Effector memory CD8-positive, alpha-beta T cell (primary cell): ENCODE results near the gene PDZRN3.

Experiments used
- ATAC-seq: fragments of 150-1000 bp; cut with Tn5 transposase; replicated peaks from 2 replicates; pipeline ENCODE4 v1.10.0; 2021; ENCODE audit warnings: mild to moderate bottlenecking, moderate library complexity
- DNase-seq, 3 experiments: peaks; one replicate each; pipeline ENCODE4 v3.0.0; 2021
- H3K27ac Mint-ChIP-seq, 2 donors: one replicate each; pipeline ENCODE4 v1.8.0; 2022; ENCODE audit warnings: mild to moderate bottlenecking in 2 of 2, mixed read lengths in 2 of 2, moderate library complexity in 2 of 2
- H3K27me3 Mint-ChIP-seq, 2 donors: one replicate each; pipeline ENCODE4 v1.8.0; 2022; ENCODE audit warnings: mixed read lengths in 2 of 2
- H3K36me3 Mint-ChIP-seq: one replicate; pipeline ENCODE4 v1.8.0; 2022; ENCODE audit warnings: mild to moderate bottlenecking, moderate library complexity, mixed read lengths; ENCODE audit not compliant: insufficient read depth
- H3K4me1 Mint-ChIP-seq, 2 donors: one replicate each; pipeline ENCODE4 v1.8.0; 2022; ENCODE audit warnings: low read depth in 2 of 2, mixed read lengths in 2 of 2
- H3K4me3 Mint-ChIP-seq, 2 donors: one replicate each; pipeline ENCODE4 v1.8.0; 2022; ENCODE audit warnings: mild to moderate bottlenecking in 2 of 2, mixed read lengths in 2 of 2, moderate library complexity in 2 of 2
- H3K9me3 Mint-ChIP-seq, 2 donors: one replicate each; pipeline ENCODE4 v1.8.0; 2022; ENCODE audit warnings: mixed read lengths in 2 of 2

PDZRN3 gene

GRCh38 chr3:73552700-73553099 is 72.0 kb downstream of the PDZRN3 start:
- ATAC-seq (no peak), DNase-seq (no peak)
- Mint-ChIP-seq H3K9me3 (no peaks in the 10 kb centered on the region), H3K27ac (no peak overlapping the region), H3K27me3 (no peaks in the 10 kb centered on the region), H3K4me3 (no peak overlapping the region), H3K4me1 (no peaks in the 10 kb centered on the region), H3K36me3 (no peaks in the 10 kb centered on the region)

DNA sequence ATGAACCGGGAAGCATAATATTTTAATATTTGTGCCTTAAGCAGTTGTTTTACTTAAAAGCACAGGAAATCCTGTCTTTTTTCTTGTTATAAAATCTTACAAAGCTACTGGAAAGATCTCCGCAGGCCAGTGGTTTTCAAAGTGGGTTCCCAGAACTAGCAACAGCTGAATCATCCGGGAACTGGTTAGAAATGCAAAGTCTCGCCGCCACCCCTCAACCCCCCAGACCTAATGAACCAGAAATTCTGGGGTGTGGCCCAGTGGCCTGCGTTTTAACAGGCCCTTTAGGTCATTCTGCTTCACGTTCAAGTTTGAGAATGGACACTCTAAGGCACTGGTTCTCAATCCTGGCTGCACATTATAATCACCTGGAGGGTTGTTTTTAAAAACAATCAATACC is 74.7 kb downstream of the PDZRN3 start:
- Mint-ChIP-seq H3K4me3 (no peak overlapping the region), H3K9me3 (no peaks in the 10 kb centered on the region), H3K36me3 (no peaks in the 10 kb centered on the region), H3K27me3 (no peaks in the 10 kb centered on the region), H3K4me1 (no peaks in the 10 kb centered on the region), H3K27ac (no peak overlapping the region)
- DNase-seq (no peak), ATAC-seq (no peak)

- Mint-ChIP-seq H3K9me3 (no peaks in the 10 kb centered on the region), H3K4me3 (no peak overlapping the region), H3K4me1 (no peaks in the 10 kb centered on the region), H3K36me3 (no peaks in the 10 kb centered on the region), H3K27ac (no peak overlapping the region), H3K27me3 (no peaks in the 10 kb centered on the region)
- no peak for ATAC-seq
- DNase-seq = no peak
Measured at GRCh38 chr3:73549051-73549600, 75.6 kb downstream of the PDZRN3 start.

DNA sequence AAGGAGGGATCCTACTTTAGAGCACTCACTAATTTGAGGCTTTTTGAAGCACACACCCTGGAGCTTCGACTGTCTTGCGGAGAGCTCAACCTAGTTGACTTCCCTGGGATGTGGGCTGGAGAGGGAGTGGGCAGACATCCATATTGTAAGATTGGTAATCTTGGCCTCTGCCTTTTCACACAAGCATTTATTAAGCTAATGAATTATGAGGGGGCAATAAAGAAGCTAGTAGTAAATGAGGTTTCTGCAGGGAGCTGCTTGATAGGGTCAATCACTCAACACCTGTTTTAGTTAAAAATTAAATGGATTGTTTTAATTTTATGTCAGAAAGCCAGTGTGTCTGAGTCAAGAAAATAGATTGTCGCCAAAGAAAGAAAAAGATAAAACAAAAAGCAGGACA is 76.3 kb downstream of the PDZRN3 start:
- no peaks in the 10 kb centered on the region for H3K9me3 Mint-ChIP-seq
- no peak overlapping the region for H3K27ac Mint-ChIP-seq

DNA sequence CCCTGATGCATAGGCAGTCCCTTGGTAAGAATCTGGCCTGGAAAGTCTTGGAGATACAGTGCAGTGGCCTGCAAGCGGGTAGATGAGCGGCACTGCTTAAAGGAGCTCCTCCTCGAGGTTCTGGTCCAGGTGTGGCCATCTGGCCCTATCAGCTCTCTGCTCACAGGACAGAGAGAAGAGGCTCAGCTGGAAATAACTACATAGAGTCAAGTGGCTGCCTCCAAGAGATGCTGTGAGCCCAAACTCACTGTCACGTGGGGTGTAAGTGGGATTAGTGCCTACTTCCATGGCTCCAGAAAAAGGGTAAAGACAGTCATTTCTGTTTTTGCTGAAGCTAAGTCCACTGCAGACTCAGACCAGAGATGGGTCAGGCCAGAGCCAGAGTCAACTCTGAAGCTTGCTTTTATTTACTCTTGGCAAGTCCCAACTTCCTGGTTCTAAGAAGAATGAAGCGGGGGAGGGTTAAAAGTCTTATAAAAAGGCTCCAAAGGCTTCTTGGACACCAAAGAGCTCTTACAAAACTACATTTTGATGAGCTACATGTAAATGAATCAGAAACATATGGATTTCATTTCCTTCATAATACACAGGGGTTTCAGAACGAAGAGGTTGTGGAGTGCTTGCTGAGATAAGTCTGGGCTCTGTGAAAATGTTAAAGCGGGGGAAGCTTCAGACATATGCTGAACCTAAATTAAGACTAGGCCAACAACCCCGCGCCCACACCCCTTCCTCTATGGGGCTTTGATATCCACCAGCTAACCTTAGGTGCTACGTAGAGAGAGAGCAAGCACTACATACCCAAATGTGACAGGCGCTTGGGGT is 77.1 kb downstream of the PDZRN3 start:
- ATAC-seq (no peak), DNase-seq (no peak)
- H3K4me3 Mint-ChIP-seq = no peak overlapping the region
- no peaks in the 10 kb centered on the region for H3K27me3 Mint-ChIP-seq
- no peak overlapping the region for H3K27ac Mint-ChIP-seq
- H3K36me3 Mint-ChIP-seq = no peaks in the 10 kb centered on the region
- H3K4me1 Mint-ChIP-seq = no peaks in the 10 kb centered on the region
- H3K9me3 Mint-ChIP-seq = no peaks in the 10 kb centered on the region

More for the DNA sequence above, 76.3 kb downstream of the PDZRN3 start:
- ATAC-seq (no peak), DNase-seq (no peak)
- no peaks in the 10 kb centered on the region for H3K4me1 Mint-ChIP-seq
- no peak overlapping the region for H3K4me3 Mint-ChIP-seq
- H3K36me3 Mint-ChIP-seq = no peaks in the 10 kb centered on the region
- no peaks in the 10 kb centered on the region for H3K27me3 Mint-ChIP-seq

- no peak for DNase-seq
- no peaks in the 10 kb centered on the region for H3K27me3 Mint-ChIP-seq
- H3K27ac Mint-ChIP-seq = no peak overlapping the region
- no peak for ATAC-seq
- no peaks in the 10 kb centered on the region for H3K9me3 Mint-ChIP-seq
- no peak overlapping the region for H3K4me3 Mint-ChIP-seq
- no peaks in the 10 kb centered on the region for H3K36me3 Mint-ChIP-seq
- H3K4me1 Mint-ChIP-seq = no peaks in the 10 kb centered on the region
Measured at GRCh38 chr3:73546961-73547360, 77.8 kb downstream of the PDZRN3 start.

GRCh38 chr3:73543412-73543811 is 81.3 kb downstream of the PDZRN3 start:
- Mint-ChIP-seq H3K36me3 (no peaks in the 10 kb centered on the region), H3K27ac (no peak overlapping the region), H3K27me3 (no peaks in the 10 kb centered on the region), H3K9me3 (peaks cover 0 to 2% of the 10 kb centered on the region in 2 donors), H3K4me1 (no peaks in the 10 kb centered on the region), H3K4me3 (no peak overlapping the region)
- ATAC-seq (no peak), DNase-seq (no peak)

GRCh38 chr3:73542136-73542535 is 82.6 kb downstream of the PDZRN3 start:
- ATAC-seq = no peak
- no peaks in the 10 kb centered on the region for H3K27me3 Mint-ChIP-seq

GRCh38 chr3:73540969-73541740 is 83.6 kb downstream of the PDZRN3 start:
- Mint-ChIP-seq H3K36me3 (no peaks in the 10 kb centered on the region), H3K27me3 (no peaks in the 10 kb centered on the region), H3K4me1 (no peaks in the 10 kb centered on the region), H3K9me3 (peaks cover 0 to 3% of the 10 kb centered on the region in 2 donors), H3K4me3 (no peak overlapping the region), H3K27ac (no peak overlapping the region)
- ATAC-seq (no peak), DNase-seq (no peak)

More at GRCh38 chr3:73542136-73542535, 82.6 kb downstream of the PDZRN3 start:
- no peak for DNase-seq
- no peaks in the 10 kb centered on the region for H3K36me3 Mint-ChIP-seq
- no peak overlapping the region for H3K4me3 Mint-ChIP-seq
- no peaks in the 10 kb centered on the region for H3K4me1 Mint-ChIP-seq
- H3K27ac Mint-ChIP-seq = no peak overlapping the region
- peaks cover 0 to 3% of the 10 kb centered on the region in 2 donors for H3K9me3 Mint-ChIP-seq

GRCh38 chr3:73538486-73538885 is 86.3 kb downstream of the PDZRN3 start:
- no peak for ATAC-seq
- Mint-ChIP-seq H3K36me3 (no peaks in the 10 kb centered on the region), H3K4me3 (no peak overlapping the region), H3K4me1 (no peaks in the 10 kb centered on the region), H3K27me3 (no peaks in the 10 kb centered on the region), H3K27ac (no peak overlapping the region), H3K9me3 (peaks cover 0 to 3% of the 10 kb centered on the region in 2 donors)
- no peak for DNase-seq

GRCh38 chr3:73536952-73537351 is 87.8 kb downstream of the PDZRN3 start:
- no peak for ATAC-seq
- no peak for DNase-seq
- no peaks in the 10 kb centered on the region for H3K4me1 Mint-ChIP-seq
- no peak overlapping the region for H3K4me3 Mint-ChIP-seq
- peaks cover 0 to 3% of the 10 kb centered on the region in 2 donors for H3K9me3 Mint-ChIP-seq
- no peaks in the 10 kb centered on the region for H3K36me3 Mint-ChIP-seq
- H3K27ac Mint-ChIP-seq = no peak overlapping the region
- no peaks in the 10 kb centered on the region for H3K27me3 Mint-ChIP-seq

GRCh38 chr3:73536336-73536895 is 88.3 kb downstream of the PDZRN3 start:
- Mint-ChIP-seq H3K27me3 (no peaks in the 10 kb centered on the region), H3K27ac (no peak overlapping the region), H3K4me3 (no peak overlapping the region), H3K36me3 (no peaks in the 10 kb centered on the region), H3K9me3 (peaks cover 2 to 6% of the 10 kb centered on the region in 2 donors), H3K4me1 (no peaks in the 10 kb centered on the region)
- ATAC-seq (no peak), DNase-seq (no peak)

- DNase-seq (no peak), ATAC-seq (no peak)
- Mint-ChIP-seq H3K4me3 (no peak overlapping the region), H3K4me1 (no peaks in the 10 kb centered on the region), H3K27me3 (no peaks in the 10 kb centered on the region), H3K36me3 (no peaks in the 10 kb centered on the region), H3K27ac (no peak overlapping the region), H3K9me3 (peaks cover 6 to 9% of the 10 kb centered on the region in 2 donors)
Measured at GRCh38 chr3:73535931-73536330, 88.8 kb downstream of the PDZRN3 start.
